ENCODE measurements around the gene CROCC.
"Not testable (repeated sequence)": the region's sequence is repeated elsewhere in the genome, so short reads cannot be mapped to it uniquely, and the experiment has no call there.

The CROCC gene

GRCh38 chr1:16946185-16946584, 24.5 kb downstream of the CROCC start:
- DNase-seq = not testable (repeated sequence)

GRCh38 chr1:16946646-16947045, 24.9 kb downstream of the CROCC start:
- no peak for DNase-seq

GRCh38 chr1:16948282-16948891, 26.7 kb downstream of the CROCC start:
- not testable (repeated sequence) for DNase-seq

- DNase-seq = not testable (repeated sequence)
Measured at GRCh38 chr1:16949026-16949425, 27.3 kb downstream of the CROCC start.

- DNase-seq = not testable (repeated sequence)
Measured at GRCh38 chr1:16952376-16952775, 30.6 kb downstream of the CROCC start.

GRCh38 chr1:16954579-16954978, 32.8 kb downstream of the CROCC start:
- DNase-seq = no peak

GRCh38 chr1:16955186-16955585, 33.5 kb downstream of the CROCC start:
- no peak for DNase-seq

GRCh38 chr1:16956775-16957174, 35.0 kb downstream of the CROCC start:
- DNase-seq = no peak

GRCh38 chr1:16957731-16958130, 36.0 kb downstream of the CROCC start:
- DNase-seq = no peak

- DNase-seq = no peak
Measured at GRCh38 chr1:16958475-16958874, 36.7 kb downstream of the CROCC start.

GRCh38 chr1:16960560-16961296, 39.0 kb downstream of the CROCC start:
- DNase-seq = peak; percentile 88

GRCh38 chr1:16961297-16962133, 39.8 kb downstream of the CROCC start:
- DNase-seq = no peak

- not testable (repeated sequence) for DNase-seq
Measured at GRCh38 chr1:16964169-16964568, 42.4 kb downstream of the CROCC start.

- DNase-seq = no peak
Measured at GRCh38 chr1:16965486-16966067, 43.8 kb downstream of the CROCC start.

GRCh38 chr1:16966282-16966681, 44.6 kb downstream of the CROCC start:
- no peak for DNase-seq

GRCh38 chr1:16967095-16967575, 45.4 kb downstream of the CROCC start:
- no peak for DNase-seq

GRCh38 chr1:16967962-16968361, 46.2 kb downstream of the CROCC start:
- DNase-seq = no peak

GRCh38 chr1:16968372-16968771, 46.6 kb downstream of the CROCC start:
- DNase-seq = no peak

GRCh38 chr1:16969057-16969611, 47.4 kb downstream of the CROCC start:
- DNase-seq = no peak

- DNase-seq = no peak
Measured at GRCh38 chr1:16969651-16970050, 47.9 kb downstream of the CROCC start.

- no peak for DNase-seq
Measured at GRCh38 chr1:16970132-16970910, 48.6 kb downstream of the CROCC start.
